SK-N-MC (cell line): Measurements from ENCODE around the gene ADAM15.

Source experiments
- EZH2 ChIP-seq: fragments of 200-600 bp; sonication (generic); IDR thresholded peaks from one replicate; pipeline ENCODE4 v1.6.1; 2017; ENCODE audit warnings: antibody characterized with exemption
- FOXP2 ChIP-seq: optimal IDR thresholded peaks from 2 replicates; pipeline ENCODE3; 2011; ENCODE audit warnings: mild to moderate bottlenecking, moderate library complexity; ENCODE audit not compliant: insufficient read depth; ENCODE audit errors: extremely low read length, control extremely low read depth
- POLR2AphosphoS5 ChIP-seq: IDR thresholded peaks from 2 replicates; pipeline ENCODE4 v1.6.1; 2012; ENCODE audit warnings: mild to moderate bottlenecking, low read depth, low read length, borderline replicate concordance

DNA sequence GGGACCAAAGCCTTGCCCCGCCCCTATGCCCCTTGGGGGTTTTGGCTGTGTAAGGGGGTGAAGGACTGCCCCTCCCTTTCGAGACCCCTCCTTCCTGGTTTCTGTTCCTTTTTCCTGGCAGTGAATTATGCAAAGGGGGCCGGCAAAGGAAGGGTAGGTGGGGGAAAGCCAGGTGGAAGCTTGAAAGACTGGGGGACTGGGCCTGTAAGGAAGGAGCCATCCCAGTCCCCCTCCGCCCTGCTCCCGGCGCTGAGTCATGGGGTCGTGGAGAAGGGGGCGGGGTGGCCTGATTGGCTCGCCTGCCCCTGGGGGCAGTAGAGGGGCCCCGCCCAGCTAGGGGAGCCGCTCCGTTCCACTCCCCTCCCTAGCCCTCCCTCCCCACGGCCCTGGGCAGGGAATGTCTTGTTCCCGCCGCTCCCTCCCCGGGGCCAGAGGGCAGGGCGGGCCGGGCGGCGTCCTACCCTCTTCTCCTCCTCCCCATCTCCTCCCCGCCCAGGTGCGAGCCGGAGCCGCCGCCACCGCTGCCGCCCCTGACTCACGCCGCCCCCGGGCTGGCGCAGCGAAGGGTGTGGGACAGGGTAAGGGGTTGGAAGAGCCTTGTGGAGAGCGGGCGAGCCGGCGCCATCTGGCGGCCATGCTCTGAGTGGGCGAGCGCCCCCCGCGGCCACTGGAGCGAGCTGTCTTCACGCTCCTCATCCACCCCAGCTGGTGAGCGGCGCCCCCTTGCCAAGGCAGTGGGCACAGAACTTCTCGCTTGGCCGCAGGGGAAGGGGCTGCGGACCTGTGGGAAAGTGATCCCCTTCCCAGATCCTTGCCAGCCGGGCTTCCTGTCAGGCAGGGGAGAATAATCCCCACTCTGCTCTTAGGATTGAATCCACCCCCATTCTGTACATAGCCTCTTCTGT lies 33.8 kb upstream of the ADAM15 start:
- TF ChIP-seq FOXP2 (no peak), EZH2 (no peak), POLR2AphosphoS5 (peak; percentile 70; the same call in 1 of the 2 replicates)
